IPS DF 6.9 (cell line): Measurements from ENCODE around the gene TPSAB1.

Source experiments
- DNase-seq: peaks from one replicate; pipeline ENCODE4 v3.0.0-alpha.2; 2013; ENCODE audit warnings: low read depth, low spot score
- H3K27ac ChIP-seq: one replicate; pipeline ENCODE4 v1.5.1; 2013; ENCODE audit warnings: low read length, control low read depth
- H3K27me3 ChIP-seq: 2 replicates; pipeline ENCODE4 v1.6.1; 2013; ENCODE audit warnings: mild to moderate bottlenecking, low read length; ENCODE audit not compliant: control insufficient read depth, insufficient read depth
- H3K36me3 ChIP-seq: 2 replicates; pipeline ENCODE4 v1.6.1; 2013; ENCODE audit warnings: low read length; ENCODE audit not compliant: control insufficient read depth, insufficient read depth
- H3K4me1 ChIP-seq: 2 replicates; pipeline ENCODE4 v1.6.1; 2013; ENCODE audit warnings: low read length; ENCODE audit not compliant: control insufficient read depth, insufficient read depth
- H3K4me3 ChIP-seq: 2 replicates; pipeline ENCODE4 v1.5.1; 2013; ENCODE audit warnings: mild to moderate bottlenecking, low read length
- H3K9me3 ChIP-seq: 2 replicates; pipeline ENCODE4 v1.6.1; 2013; ENCODE audit warnings: low read length, inconsistent platforms; ENCODE audit not compliant: control insufficient read depth, insufficient read depth
- WGBS: extraction: QIAGEN DNeasy Blood & Tissue Kit; methylation state at CpG from one replicate; pipeline ENCODE4 v1.1.7; 2013; ENCODE audit warnings: mixed read lengths, missing lambda C conversion rate; ENCODE audit not compliant: insufficient read length, insufficient coverage; 5-methylcytosine and 5-hydroxymethylcytosine counted together

TPSAB1 gene

DNA sequence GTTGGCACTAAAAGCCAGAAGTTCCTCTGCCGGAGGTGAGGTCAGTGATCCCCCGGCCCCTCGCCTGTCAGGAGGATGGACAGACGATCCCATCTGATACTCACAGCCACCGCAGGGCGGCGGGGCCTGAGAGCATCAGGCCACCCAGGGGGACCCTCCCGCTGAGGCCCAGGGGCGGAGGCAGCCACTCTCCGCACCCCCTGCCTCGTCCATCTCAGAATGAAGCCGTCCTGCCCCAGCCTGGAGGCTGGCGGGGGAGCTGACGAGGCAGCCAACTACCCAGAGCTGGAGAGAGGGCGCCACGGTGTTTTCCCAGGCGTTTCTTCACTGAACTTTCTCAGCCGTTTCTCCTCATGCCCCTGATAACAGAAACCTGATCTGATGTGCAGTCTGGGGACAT, 38.0 kb downstream of the TPSAB1 start:
- H3K27me3 ChIP-seq, result no peaks in the 10 kb centered on the region
- H3K4me3 ChIP-seq, result no peak overlapping the region
- H3K4me1 ChIP-seq, result peaks cover 7% of the 10 kb centered on the region
- H3K27ac ChIP-seq, result no peak overlapping the region
- DNase-seq, result no peak
- H3K9me3 ChIP-seq, result no peaks in the 10 kb centered on the region
- H3K36me3 ChIP-seq, result no peaks in the 10 kb centered on the region
- WGBS, result no CpG with 5 or more reads among the region's 18 CpGs

DNA sequence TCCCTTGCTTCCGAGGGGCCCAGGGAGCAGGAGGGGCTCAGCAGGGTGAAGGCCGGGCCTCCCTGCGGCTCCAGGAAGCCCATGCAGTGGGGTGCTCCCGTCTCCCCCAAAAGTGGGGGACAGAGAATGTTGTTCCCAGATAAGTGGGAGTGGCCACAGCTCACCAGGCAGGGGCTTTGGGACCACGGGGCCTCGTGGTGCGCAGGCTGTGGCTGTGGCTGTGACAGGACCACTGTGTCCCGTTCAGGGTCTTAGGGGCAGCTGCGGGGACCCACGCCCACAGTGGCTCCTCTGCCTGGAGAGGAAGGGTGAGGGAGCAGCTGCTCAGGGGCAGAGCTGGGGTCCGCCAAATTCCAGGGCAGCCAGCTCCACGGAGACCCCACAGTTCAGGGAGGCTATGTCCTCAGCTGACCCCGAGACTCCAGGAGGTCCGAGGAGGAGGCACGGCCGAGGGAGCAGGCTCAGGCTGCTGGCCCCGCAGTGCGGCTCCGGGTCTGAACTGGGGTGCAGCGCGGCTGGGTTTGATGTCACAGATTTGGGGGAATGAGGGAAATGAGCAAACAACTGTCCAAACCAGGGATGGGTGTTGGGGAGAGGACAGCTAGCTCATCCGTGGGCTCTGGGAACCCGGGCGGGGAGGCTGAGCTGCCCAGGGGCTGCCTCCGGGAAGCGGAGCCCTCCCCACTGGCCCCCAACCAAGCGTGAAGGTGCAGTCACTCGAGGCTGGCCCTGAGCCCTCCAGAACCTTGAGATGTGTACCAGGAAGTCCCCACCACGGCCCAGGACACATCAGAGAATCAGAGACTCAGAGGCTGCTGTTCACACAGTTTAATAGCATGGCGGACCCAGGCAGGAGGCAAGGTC, 38.8 kb downstream of the TPSAB1 start:
- peaks cover 7% of the 10 kb centered on the region for H3K4me1 ChIP-seq
- H3K4me3 ChIP-seq, result no peak overlapping the region
- H3K27me3 ChIP-seq, result no peaks in the 10 kb centered on the region
- H3K9me3 ChIP-seq, result no peaks in the 10 kb centered on the region
- no peak overlapping the region for H3K27ac ChIP-seq
- no CpG with 5 or more reads among the region's 30 CpGs for WGBS
- H3K36me3 ChIP-seq, result no peaks in the 10 kb centered on the region
- DNase-seq, result no peak

DNA sequence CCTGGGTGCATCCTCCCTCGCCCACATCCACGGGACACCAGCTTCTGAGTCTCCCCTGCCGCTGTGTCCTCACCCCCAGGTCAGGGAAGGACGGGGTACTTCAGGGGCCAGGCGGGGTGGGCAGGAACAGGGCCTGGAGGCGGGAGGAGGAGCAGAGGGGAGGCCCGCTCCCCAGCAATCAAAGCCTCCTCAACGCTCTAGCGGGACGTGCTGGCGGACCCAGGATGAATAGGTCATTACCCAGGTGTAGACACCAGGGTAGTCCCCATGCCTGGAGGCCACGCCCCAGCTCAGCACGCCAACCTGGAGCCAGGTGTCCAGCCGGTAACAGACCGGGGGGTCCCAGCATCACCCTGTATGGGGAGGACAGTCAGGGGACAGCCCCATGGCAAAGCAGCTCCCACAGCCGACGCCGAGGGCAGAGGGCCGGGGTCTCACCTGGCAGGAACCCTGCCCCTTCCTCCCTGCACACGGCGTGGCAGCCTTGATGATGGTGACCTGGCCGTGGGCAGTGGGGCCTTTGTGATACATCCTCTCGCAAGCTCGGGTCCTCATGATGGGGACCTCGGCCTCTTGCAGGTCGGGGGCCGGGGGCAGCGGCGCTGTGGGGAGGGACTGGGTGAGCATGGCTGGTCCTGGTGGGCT, 39.6 kb downstream of the TPSAB1 start:
- WGBS, result no CpG with 5 or more reads among the region's 29 CpGs

GRCh38 chr16:1280783-1281182, 40.3 kb downstream of the TPSAB1 start:
- H3K9me3 ChIP-seq, result no peaks in the 10 kb centered on the region
- no peak overlapping the region for H3K27ac ChIP-seq
- no peak overlapping the region for H3K4me3 ChIP-seq
- H3K4me1 ChIP-seq, result peaks cover 7% of the 10 kb centered on the region
- no peaks in the 10 kb centered on the region for H3K27me3 ChIP-seq
- no peaks in the 10 kb centered on the region for H3K36me3 ChIP-seq
- DNase-seq, result no peak
- no CpG with 5 or more reads among the region's 8 CpGs for WGBS

More for the DNA sequence above, 39.6 kb downstream of the TPSAB1 start:
- Histone ChIP-seq H3K4me3 (no peak overlapping the region), H3K27me3 (no peaks in the 10 kb centered on the region), H3K27ac (no peak overlapping the region), H3K9me3 (no peaks in the 10 kb centered on the region), H3K4me1 (peaks cover 7% of the 10 kb centered on the region), H3K36me3 (no peaks in the 10 kb centered on the region)
- DNase-seq, result no peak

DNA sequence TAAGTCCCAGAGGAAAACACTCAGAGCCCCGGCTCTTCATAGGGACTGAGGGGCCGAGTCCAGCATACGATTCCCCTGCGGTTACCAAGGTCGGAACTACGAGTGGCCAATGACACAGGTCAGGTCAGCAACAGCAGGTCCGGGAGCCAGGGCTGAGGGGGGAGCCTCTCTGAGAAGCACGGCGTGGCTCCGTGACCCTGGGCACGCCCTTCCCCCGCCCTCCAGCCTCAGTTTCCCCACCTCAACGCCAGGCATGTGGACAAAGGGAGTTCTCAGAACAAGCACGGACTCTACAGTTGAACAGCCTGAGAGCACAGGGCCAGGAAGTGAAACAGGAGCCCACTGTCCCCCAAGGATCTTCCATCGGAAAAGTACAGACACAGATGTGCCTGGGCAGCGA, 41.0 kb downstream of the TPSAB1 start:
- Histone ChIP-seq H3K4me1 (peaks cover 7% of the 10 kb centered on the region), H3K9me3 (no peaks in the 10 kb centered on the region), H3K36me3 (no peaks in the 10 kb centered on the region), H3K4me3 (no peak overlapping the region), H3K27ac (no peak overlapping the region), H3K27me3 (no peaks in the 10 kb centered on the region)
- DNase-seq, result no peak
- WGBS, result no CpG with 5 or more reads among the region's 16 CpGs

- Histone ChIP-seq H3K27me3 (no peaks in the 10 kb centered on the region), H3K4me1 (peaks cover 7% of the 10 kb centered on the region), H3K9me3 (no peaks in the 10 kb centered on the region), H3K27ac (no peak overlapping the region), H3K4me3 (no peak overlapping the region), H3K36me3 (no peaks in the 10 kb centered on the region)
- DNase-seq, result no peak
- no CpG with 5 or more reads among the region's 17 CpGs for WGBS
These were observed 41.9 kb downstream of the TPSAB1 start for GRCh38 chr16:1282324-1282973.

GRCh38 chr16:1283296-1283695, 42.8 kb downstream of the TPSAB1 start:
- peaks cover 4% of the 10 kb centered on the region for H3K4me1 ChIP-seq
- H3K27ac ChIP-seq, result no peak overlapping the region
- no peak for DNase-seq
- no peak overlapping the region for H3K4me3 ChIP-seq
- no peaks in the 10 kb centered on the region for H3K27me3 ChIP-seq
- H3K36me3 ChIP-seq, result no peaks in the 10 kb centered on the region
- no CpG with 5 or more reads among the region's 17 CpGs for WGBS
- no peaks in the 10 kb centered on the region for H3K9me3 ChIP-seq

GRCh38 chr16:1283996-1284616, 43.6 kb downstream of the TPSAB1 start:
- no peak overlapping the region for H3K4me3 ChIP-seq
- H3K4me1 ChIP-seq, result peaks cover 4% of the 10 kb centered on the region; the same call in 1 of the 2 replicates
- no CpG with 5 or more reads among the region's 16 CpGs for WGBS
- H3K27me3 ChIP-seq, result no peaks in the 10 kb centered on the region
- H3K27ac ChIP-seq, result no peak overlapping the region
- no peaks in the 10 kb centered on the region for H3K9me3 ChIP-seq
- no peak for DNase-seq
- H3K36me3 ChIP-seq, result no peaks in the 10 kb centered on the region

- H3K9me3 ChIP-seq, result no peaks in the 10 kb centered on the region
- WGBS, result no CpG with 5 or more reads among the region's 38 CpGs
- peaks cover 9% of the 10 kb centered on the region for H3K27me3 ChIP-seq
- DNase-seq, result no peak
- H3K27ac ChIP-seq, result no peak overlapping the region
- H3K4me1 ChIP-seq, result peaks cover 7% of the 10 kb centered on the region
- H3K4me3 ChIP-seq, result no peak overlapping the region
- H3K36me3 ChIP-seq, result no peaks in the 10 kb centered on the region
These were observed 45.4 kb downstream of the TPSAB1 start for GRCh38 chr16:1285669-1286512.
